Activated CD8-positive, alpha-beta memory T cell treated with anti-CD3 and anti-CD28 coated beads, Interleukin-2, amount 50 U/mL, for 4 hours (primary cell): ENCODE data around the gene ARID1B.

ENCODE experiments used
- DNase-seq: peaks from one replicate; pipeline ENCODE4 v3.0.0-alpha.2; 2020

The ARID1B gene

GRCh38 chr6:157201083-157201482, 423.9 kb downstream of the ARID1B start:
- DNase-seq, result no peak

GRCh38 chr6:157203312-157203744, 426.1 kb downstream of the ARID1B start:
- DNase-seq, result no peak

GRCh38 chr6:157203764-157204163, 426.6 kb downstream of the ARID1B start:
- DNase-seq, result no peak

- DNase-seq, result no peak
Measured at GRCh38 chr6:157205473-157206358, 428.5 kb downstream of the ARID1B start.

GRCh38 chr6:157206359-157206815, 429.2 kb downstream of the ARID1B start:
- no peak for DNase-seq

GRCh38 chr6:157207521-157208076, 430.4 kb downstream of the ARID1B start:
- DNase-seq, result no peak

GRCh38 chr6:157209865-157210530, 432.8 kb downstream of the ARID1B start:
- DNase-seq, result no peak

GRCh38 chr6:157210954-157211353, 433.8 kb downstream of the ARID1B start:
- DNase-seq, result no peak

GRCh38 chr6:157211603-157212455, 434.7 kb downstream of the ARID1B start:
- no peak for DNase-seq

- DNase-seq, result no peak
Measured at GRCh38 chr6:157213426-157213825, 436.2 kb downstream of the ARID1B start.

- DNase-seq, result no peak
Measured at GRCh38 chr6:157213907-157214565, 436.9 kb downstream of the ARID1B start.

GRCh38 chr6:157215717-157216116, 438.5 kb downstream of the ARID1B start:
- no peak for DNase-seq

GRCh38 chr6:157216570-157216969, 439.4 kb downstream of the ARID1B start:
- no peak for DNase-seq

- no peak for DNase-seq
Measured at GRCh38 chr6:157217198-157217893, 440.2 kb downstream of the ARID1B start.

GRCh38 chr6:157217894-157218370, 440.8 kb downstream of the ARID1B start:
- no peak for DNase-seq

GRCh38 chr6:157218371-157219198, 441.4 kb downstream of the ARID1B start:
- no peak for DNase-seq

- DNase-seq, result no peak
Measured at GRCh38 chr6:157219201-157220200, 442.3 kb downstream of the ARID1B start.

GRCh38 chr6:157220485-157220884, 443.3 kb downstream of the ARID1B start:
- DNase-seq, result no peak
